Renal pelvis (tissue), 12 donors: ENCODE measurements around the gene RAMP2. TPM values are rescaled to one million over a fixed set of nuclear protein-coding genes. Genes with fewer than 3 reads are reported as not detected.
"Not testable (repeated sequence)": the region's sequence is repeated elsewhere in the genome, so short reads cannot be mapped to it uniquely, and the experiment has no call there.

Experiments used
- DNase-seq: peaks from one replicate; pipeline ENCODE4 v3.0.0-alpha.2; 2013
- long read RNA-seq, 16 experiments: transcript quantifications; one replicate each; lab custom pipeline, GENCODE V29; 2026
- polyA plus RNA-seq, 3 donors: library from polyadenylated mRNA; unstranded; fragments of 120-200 nt; gene quantifications; one replicate each; pipeline ENCODE4 v1.2.1, GENCODE V29; 2013; ENCODE audit not compliant: insufficient read length in 3 of 3

RAMP2 gene
- polyA plus RNA-seq: 100 to 1,000 TPM in 1 of 3 donors, 10 to 100 TPM in 2; 83.1 to 113 (median 87.2) TPM
- long read RNA-seq, donor 1, transcript RAMP2-201 (4 exons, 780 nt): major isoform, 52 of 65 reads
- long read RNA-seq, donor 1, partial matches to known transcripts: 5 of 65 reads
- long read RNA-seq, donor 1, other reads (novel, unspliced or antisense): 0 of 65 reads
- long read RNA-seq, donor 2, transcript RAMP2-203 (3 exons, 573 nt): minor isoform, 8 of 85 reads
- long read RNA-seq, donor 2, transcript RAMP2-201 (4 exons, 780 nt): major isoform, 73 of 85 reads
- long read RNA-seq, donor 2, partial matches to known transcripts: 0 of 85 reads
- long read RNA-seq, donor 2, other reads (novel, unspliced or antisense): 0 of 85 reads
- long read RNA-seq, donor 3, transcript RAMP2-201 (4 exons, 780 nt): major isoform, 84 of 120 reads
- long read RNA-seq, donor 3, transcript RAMP2-204 (4 exons, 548 nt): minor isoform, 8 of 120 reads
- long read RNA-seq, donor 3, transcript RAMP2-203 (3 exons, 573 nt): minor isoform, 10 of 120 reads
- long read RNA-seq, donor 3, partial matches to known transcripts: 13 of 120 reads
- long read RNA-seq, donor 3, other reads (novel, unspliced or antisense): 0 of 120 reads
- long read RNA-seq, donor 4, transcript RAMP2-201 (4 exons, 780 nt): major isoform, 81 of 99 reads
- long read RNA-seq, donor 4, partial matches to known transcripts: 7 of 99 reads
- long read RNA-seq, donor 4, other reads (novel, unspliced or antisense): 0 of 99 reads
- long read RNA-seq, donor 5, transcript RAMP2-201 (4 exons, 780 nt): major isoform, 36 of 42 reads
- long read RNA-seq, donor 5, partial matches to known transcripts: 0 of 42 reads
- long read RNA-seq, donor 5, other reads (novel, unspliced or antisense): 0 of 42 reads
- long read RNA-seq, donor 6, transcript RAMP2-201 (4 exons, 780 nt): major isoform, 40 of 44 reads
- long read RNA-seq, donor 6, partial matches to known transcripts: 0 of 44 reads
- long read RNA-seq, donor 6, other reads (novel, unspliced or antisense): 0 of 44 reads
- long read RNA-seq, donor 7, transcript RAMP2-201 (4 exons, 780 nt): major isoform, 78 of 106 reads
- long read RNA-seq, donor 7, transcript RAMP2-203 (3 exons, 573 nt): minor isoform, 8 of 106 reads
- long read RNA-seq, donor 7, partial matches to known transcripts: 17 of 106 reads
- long read RNA-seq, donor 7, other reads (novel, unspliced or antisense): 0 of 106 reads
- long read RNA-seq, donor 8, transcript RAMP2-201 (4 exons, 780 nt): major isoform, 63 of 76 reads
- long read RNA-seq, donor 8, transcript RAMP2-205 (4 exons, 858 nt): minor isoform, 5 of 76 reads
- long read RNA-seq, donor 8, partial matches to known transcripts: 5 of 76 reads
- long read RNA-seq, donor 8, other reads (novel, unspliced or antisense): 0 of 76 reads
- long read RNA-seq, donor 9, transcript RAMP2-201 (4 exons, 780 nt): major isoform, 93 of 122 reads
- long read RNA-seq, donor 9, transcript RAMP2-203 (3 exons, 573 nt): minor isoform, 7 of 122 reads
- long read RNA-seq, donor 9, transcript RAMP2-205 (4 exons, 858 nt): minor isoform, 6 of 122 reads
- long read RNA-seq, donor 9, partial matches to known transcripts: 12 of 122 reads
- long read RNA-seq, donor 9, other reads (novel, unspliced or antisense): 0 of 122 reads
- long read RNA-seq, donor 10, transcript RAMP2-203 (3 exons, 573 nt): minor isoform, 5 of 59 reads
- long read RNA-seq, donor 10, transcript RAMP2-201 (4 exons, 780 nt): major isoform, 44 of 59 reads
- long read RNA-seq, donor 10, partial matches to known transcripts: 5 of 59 reads
- long read RNA-seq, donor 10, other reads (novel, unspliced or antisense): 0 of 59 reads
- long read RNA-seq, donor 11, transcript RAMP2-203 (3 exons, 573 nt): minor isoform, 6 of 79 reads
- long read RNA-seq, donor 11, transcript RAMP2-201 (4 exons, 780 nt): major isoform, 52 of 79 reads
- long read RNA-seq, donor 11, partial matches to known transcripts: 17 of 79 reads
- long read RNA-seq, donor 11, other reads (novel, unspliced or antisense): 0 of 79 reads
- long read RNA-seq, donor 12, transcript RAMP2-203 (3 exons, 573 nt): minor isoform, 5 of 87 reads
- long read RNA-seq, donor 12, transcript RAMP2-201 (4 exons, 780 nt): major isoform, 71 of 87 reads
- long read RNA-seq, donor 12, partial matches to known transcripts: 5 of 87 reads
- long read RNA-seq, donor 12, other reads (novel, unspliced or antisense): 0 of 87 reads
- long read RNA-seq, donor 13, transcript RAMP2-201 (4 exons, 780 nt): major isoform, 40 of 55 reads
- long read RNA-seq, donor 13, transcript RAMP2-203 (3 exons, 573 nt): minor isoform, 5 of 55 reads
- long read RNA-seq, donor 13, partial matches to known transcripts: 7 of 55 reads
- long read RNA-seq, donor 13, other reads (novel, unspliced or antisense): 0 of 55 reads
- long read RNA-seq, donor 14: 0 reads
- long read RNA-seq, donor 15: 0 reads
- long read RNA-seq, donor 16, transcript RAMP2-203 (3 exons, 573 nt): minor isoform, 7 of 114 reads
- long read RNA-seq, donor 16, transcript RAMP2-201 (4 exons, 780 nt): major isoform, 76 of 114 reads
- long read RNA-seq, donor 16, partial matches to known transcripts: 26 of 114 reads
- long read RNA-seq, donor 16, other reads (novel, unspliced or antisense): 0 of 114 reads

- DNase-seq: no peak
These were observed at the start of gene RAMP2 for GRCh38 chr17:42760652-42761581. Gene RAMP2, plus strand, starts transcription at chr17:42761227. Its CDS starts 35 bp downstream, at chr17:42761262.

GRCh38 chr17:42720996-42721583, 39.9 kb upstream of the RAMP2 start:
- peak; percentile 65 for DNase-seq

GRCh38 chr17:42723636-42724035, 37.4 kb upstream of the RAMP2 start:
- DNase-seq: no peak

GRCh38 chr17:42725143-42725542, 35.9 kb upstream of the RAMP2 start:
- DNase-seq: no peak

- no peak for DNase-seq
These were observed 20.3 kb upstream of the RAMP2 start for GRCh38 chr17:42740699-42741098.

- not testable (repeated sequence) for DNase-seq
These were observed 18.1 kb upstream of the RAMP2 start for GRCh38 chr17:42742916-42743315.

- DNase-seq: no peak
These were observed 17.3 kb upstream of the RAMP2 start for GRCh38 chr17:42743595-42744282.

- DNase-seq: peak; percentile 31
These were observed 16.7 kb upstream of the RAMP2 start for GRCh38 chr17:42744283-42744805.

- DNase-seq: peak; percentile 92
These were observed 16.0 kb upstream of the RAMP2 start, which contains the start of gene EZH1 for GRCh38 chr17:42744806-42745617. Gene EZH1, minus strand, starts transcription at chr17:42745040. Its CDS starts 16,099 bp downstream, at chr17:42728941.

GRCh38 chr17:42748202-42748907, 12.7 kb upstream of the RAMP2 start:
- no peak for DNase-seq

GRCh38 chr17:42748908-42749798, 11.9 kb upstream of the RAMP2 start:
- no peak for DNase-seq

- DNase-seq: no peak
These were observed 10.2 kb upstream of the RAMP2 start for GRCh38 chr17:42750739-42751344.

- no peak for DNase-seq
These were observed 9.4 kb upstream of the RAMP2 start for GRCh38 chr17:42751628-42752027.
